ENCODE data around the gene UBAC2.

UBAC2 gene

DNA sequence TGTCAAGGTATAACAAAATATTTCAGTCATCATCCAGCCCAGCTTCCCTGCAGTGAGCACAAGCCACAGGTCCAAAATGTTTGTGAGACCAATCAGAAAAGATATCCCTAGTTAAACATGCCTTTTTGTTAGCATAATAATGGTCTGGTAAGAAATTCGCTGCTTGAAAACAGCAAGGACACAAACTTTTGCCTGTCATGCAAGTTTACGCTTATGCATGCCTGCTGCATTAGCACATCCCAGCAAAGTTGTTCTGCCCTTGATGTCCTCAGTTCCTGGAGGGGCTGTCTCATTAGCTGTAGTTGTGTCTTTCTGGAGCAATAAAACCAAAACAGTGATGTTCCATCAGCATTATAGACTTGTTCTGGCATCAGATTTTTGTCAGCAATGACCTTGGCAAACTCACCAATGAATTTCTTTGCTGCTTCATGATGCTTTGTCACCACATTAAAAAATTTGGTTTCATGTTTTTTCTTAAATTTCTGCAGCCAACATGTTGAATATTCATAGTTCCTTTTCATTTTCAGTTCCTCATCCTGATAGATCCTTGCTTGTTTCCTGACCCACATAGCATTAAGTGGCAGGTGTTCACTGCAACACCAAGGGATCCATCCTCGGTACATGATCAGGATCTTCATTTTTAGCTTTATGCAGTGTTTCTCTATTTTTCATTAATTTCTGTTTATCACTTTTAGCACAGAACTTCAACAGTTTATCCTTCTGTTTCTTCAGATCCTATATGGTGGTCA is 178.5 kb downstream of the UBAC2 start:
- no peak for DNase-seq (ENCODE audit: low read depth, low spot score)
- TF ChIP-seq, protein P1, sequence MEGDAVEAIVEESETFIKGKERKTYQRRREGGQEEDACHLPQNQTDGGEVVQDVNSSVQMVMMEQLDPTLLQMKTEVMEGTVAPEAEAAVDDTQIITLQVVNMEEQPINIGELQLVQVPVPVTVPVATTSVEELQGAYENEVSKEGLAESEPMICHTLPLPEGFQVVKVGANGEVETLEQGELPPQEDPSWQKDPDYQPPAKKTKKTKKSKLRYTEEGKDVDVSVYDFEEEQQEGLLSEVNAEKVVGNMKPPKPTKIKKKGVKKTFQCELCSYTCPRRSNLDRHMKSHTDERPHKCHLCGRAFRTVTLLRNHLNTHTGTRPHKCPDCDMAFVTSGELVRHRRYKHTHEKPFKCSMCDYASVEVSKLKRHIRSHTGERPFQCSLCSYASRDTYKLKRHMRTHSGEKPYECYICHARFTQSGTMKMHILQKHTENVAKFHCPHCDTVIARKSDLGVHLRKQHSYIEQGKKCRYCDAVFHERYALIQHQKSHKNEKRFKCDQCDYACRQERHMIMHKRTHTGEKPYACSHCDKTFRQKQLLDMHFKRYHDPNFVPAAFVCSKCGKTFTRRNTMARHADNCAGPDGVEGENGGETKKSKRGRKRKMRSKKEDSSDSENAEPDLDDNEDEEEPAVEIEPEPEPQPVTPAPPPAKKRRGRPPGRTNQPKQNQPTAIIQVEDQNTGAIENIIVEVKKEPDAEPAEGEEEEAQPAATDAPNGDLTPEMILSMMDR (IDR thresholded peaks at IDR 0.05; ENCODE audit: insufficient read depth, low read length, missing control alignments), result no peak
- POLR2A ChIA-PET, result no interaction called here
- no peak overlapping the region for H3K4me3 ChIP-seq (ENCODE audit: low read depth, low read length)
- CTCF ChIA-PET, result no interaction called here

DNA sequence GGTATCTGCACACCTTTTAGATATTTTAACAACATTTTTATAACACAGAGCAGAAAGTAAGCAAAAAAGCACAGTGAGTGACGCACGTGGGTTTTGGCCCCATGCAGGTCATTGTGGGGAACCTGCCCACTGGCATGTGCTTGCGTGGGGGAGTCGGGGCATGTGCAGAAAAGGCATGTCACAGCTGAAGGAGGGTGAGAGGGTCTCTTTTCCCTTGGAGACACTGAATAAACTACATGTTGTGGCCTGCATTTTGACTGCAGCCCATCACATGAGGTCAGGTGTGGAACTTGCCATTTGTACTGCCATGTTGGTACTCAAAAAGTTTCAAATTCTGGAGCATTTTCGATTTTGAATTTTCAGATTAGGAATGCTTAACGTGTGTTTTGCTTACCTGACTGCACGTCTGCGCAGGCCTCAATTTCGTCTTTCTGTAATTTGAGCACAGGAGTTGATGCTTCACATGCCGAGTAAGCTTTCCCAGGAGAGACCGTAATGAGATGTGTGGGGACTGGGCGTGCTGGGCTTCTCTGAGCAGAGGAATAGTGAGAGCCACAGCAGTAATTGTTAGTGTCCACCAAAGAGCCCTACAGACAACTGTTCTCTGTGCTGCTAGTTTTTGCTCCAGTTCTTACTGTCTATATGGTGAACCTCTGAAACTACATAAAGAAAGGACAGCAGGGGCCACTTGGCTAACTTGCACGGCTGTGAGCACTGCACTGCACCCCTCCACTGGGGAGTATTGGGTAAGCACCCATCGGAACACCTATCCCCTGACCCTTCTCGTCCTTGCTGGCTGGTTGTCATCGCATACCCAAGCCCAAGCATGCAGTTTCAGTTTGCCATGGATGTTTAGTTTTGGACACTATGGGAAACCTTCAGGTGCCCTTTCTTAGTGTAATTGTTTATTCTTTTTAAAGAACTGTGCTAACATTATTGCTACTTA is 179.5 kb downstream of the UBAC2 start:
- ChIA-PET CTCF (interaction anchor here (1.1 to 3.6 kb wide), 3 partner anchors 10 to 111 kb away, joined by 5 to 12 read pairs (median 7); no protein-coding TSS in a partner anchor), POLR2A (no interaction called here)
- DNase-seq (ENCODE audit: low read depth, low spot score), result no peak
- TF ChIP-seq, protein P1 (IDR thresholded peaks at IDR 0.05; ENCODE audit: insufficient read depth, low read length, missing control alignments), result no peak
- H3K4me3 ChIP-seq (ENCODE audit: low read depth, low read length), result no peak overlapping the region

DNA sequence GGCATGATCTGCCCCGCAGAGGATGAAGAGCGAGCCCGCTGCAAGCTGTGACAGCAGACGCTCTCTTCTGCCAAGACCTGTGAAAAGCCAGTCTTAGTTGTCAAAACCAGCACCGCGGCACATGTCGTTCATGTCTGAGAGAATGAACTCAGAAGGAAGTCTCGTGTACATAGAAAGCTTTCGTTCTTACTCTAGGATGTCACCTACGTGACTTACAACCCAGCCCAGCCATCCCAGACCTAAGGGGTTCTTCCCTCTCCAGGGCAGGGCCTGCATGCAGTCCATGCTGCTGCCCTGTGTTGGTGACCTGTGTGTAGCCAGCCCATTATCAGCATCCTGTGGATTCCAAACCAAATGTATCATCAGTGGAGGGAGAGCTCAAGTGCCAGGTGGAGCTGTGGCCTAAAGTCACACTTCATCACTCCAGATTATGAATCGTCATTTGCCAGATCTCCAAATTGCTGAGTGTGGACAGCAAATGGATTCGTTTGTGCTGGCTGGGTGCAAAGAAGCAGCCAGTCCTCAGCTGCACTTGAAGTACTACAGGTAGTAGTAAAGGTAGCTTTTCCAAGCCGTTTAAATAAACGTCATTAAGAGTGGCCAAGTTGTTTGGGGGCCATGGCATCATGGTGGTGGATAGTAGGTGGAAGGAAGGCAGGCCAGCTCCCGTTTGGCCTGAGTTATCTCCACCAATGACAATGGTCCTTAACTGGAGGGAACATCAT is 180.4 kb downstream of the UBAC2 start:
- ChIA-PET CTCF (interaction anchor here (0.8 to 3.6 kb wide), 4 partner anchors 9 to 205 kb away, joined by 3 to 12 read pairs (median 6); no protein-coding TSS in a partner anchor), POLR2A (no interaction called here)
- TF ChIP-seq, protein P1 (IDR thresholded peaks at IDR 0.05; ENCODE audit: insufficient read depth, low read length, missing control alignments), result no peak

DNA sequence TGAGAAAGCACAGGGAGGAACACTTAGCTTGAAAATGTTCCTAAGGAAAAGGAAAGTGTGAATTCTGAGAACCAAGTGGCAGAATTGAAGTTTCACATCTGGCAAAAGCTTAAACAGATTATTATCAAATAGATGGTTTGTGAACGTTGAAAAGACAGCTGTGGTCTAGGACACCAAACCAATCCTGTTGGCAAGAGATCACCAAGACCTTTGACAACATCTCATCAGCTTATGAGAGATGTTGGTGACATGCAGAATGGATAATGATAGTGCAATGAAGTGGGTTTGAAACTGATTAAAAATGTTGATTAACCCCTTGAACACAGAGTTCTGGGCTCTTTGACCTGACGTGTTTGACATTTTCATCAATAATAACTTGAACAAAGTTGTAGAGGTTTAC is 181.1 kb downstream of the UBAC2 start:
- POLR2A ChIA-PET, result no interaction called here

More for the DNA sequence above, 180.4 kb downstream of the UBAC2 start:
- no peak overlapping the region for H3K4me3 ChIP-seq (ENCODE audit: low read depth, low read length)
- DNase-seq (ENCODE audit: low read depth, low spot score), result no peak

DNA sequence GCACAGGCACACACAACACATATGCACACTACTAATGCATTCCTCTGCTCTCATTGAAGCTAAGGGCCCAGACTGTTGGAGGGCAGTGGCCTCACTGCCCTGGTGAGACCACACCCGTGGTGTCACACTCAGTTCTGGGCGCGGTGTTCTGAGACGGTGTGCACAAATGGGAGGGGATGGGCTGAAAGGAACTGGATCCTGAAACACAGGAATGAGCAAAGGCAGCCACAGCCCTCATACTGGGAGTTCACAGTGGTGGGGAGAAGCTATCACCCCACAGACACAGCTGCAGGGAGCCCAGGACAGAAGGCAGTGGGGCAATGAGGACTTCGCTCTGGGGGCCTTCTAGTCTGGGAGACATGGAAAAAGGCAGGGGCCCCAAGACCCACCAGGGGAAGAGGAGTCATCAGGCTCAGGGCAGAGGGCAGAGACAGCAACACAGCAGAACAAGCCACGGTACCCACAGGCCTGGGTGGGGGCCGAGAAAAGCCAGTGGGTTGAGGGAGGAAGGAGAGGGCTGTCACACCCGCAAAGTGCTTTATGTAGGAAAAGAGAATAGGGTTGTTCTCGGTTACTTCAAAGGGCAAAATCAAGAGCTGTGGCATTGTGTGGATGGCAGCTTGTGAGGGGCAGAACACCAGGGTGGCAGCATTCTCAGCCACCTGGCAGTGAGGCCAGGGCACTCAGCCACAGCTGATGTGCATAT is 181.9 kb downstream of the UBAC2 start:
- no peak for DNase-seq (ENCODE audit: low read depth, low spot score)
- CTCF ChIA-PET, result interaction anchor here (3.5 to 3.6 kb wide), 2 partner anchors 54 to 113 kb away, joined by 12 to 14 read pairs; no protein-coding TSS in a partner anchor

More for the DNA sequence above, 181.1 kb downstream of the UBAC2 start:
- TF ChIP-seq, protein P1 (IDR thresholded peaks at IDR 0.05; ENCODE audit: insufficient read depth, low read length, missing control alignments), result no peak
- CTCF ChIA-PET, result interaction anchor here (0.8 to 3.6 kb wide), 4 partner anchors 8 to 205 kb away, joined by 3 to 12 read pairs (median 6); no protein-coding TSS in a partner anchor
- no peak for DNase-seq (ENCODE audit: low read depth, low spot score)
- H3K4me3 ChIP-seq (ENCODE audit: low read depth, low read length), result no peak overlapping the region

More for the DNA sequence above, 181.9 kb downstream of the UBAC2 start:
- POLR2A ChIA-PET, result no interaction called here
- H3K4me3 ChIP-seq (ENCODE audit: low read depth, low read length), result no peak overlapping the region
- TF ChIP-seq, protein P1 (IDR thresholded peaks at IDR 0.05; ENCODE audit: insufficient read depth, low read length, missing control alignments), result no peak

Data from AG04449 (cell line).